IMR-90 (cell line): Measurements from ENCODE around the gene RASAL1.

Source experiments
- BHLHE40 ChIP-seq: fragments of 150-350 bp; IDR thresholded peaks from 2 replicates; pipeline ENCODE4 v1.6.1; 2016; ENCODE audit warnings: mild to moderate bottlenecking, low read depth, low read length
- CHD1 ChIP-seq: IDR thresholded peaks from 2 replicates; pipeline ENCODE4 v1.6.1; 2012; ENCODE audit warnings: low read depth, low read length, improper control_type of control experiment
- CTCF ChIP-seq: conservative IDR thresholded peaks from 2 replicates; pipeline ENCODE4 v1.5.1; 2012; ENCODE audit warnings: mild to moderate bottlenecking, low read depth, low read length, improper control_type of control experiment
- ELK1 ChIP-seq: fragments of 150-350 bp; IDR thresholded peaks from 2 replicates; pipeline ENCODE4 v1.6.1; 2016; ENCODE audit warnings: low read depth, mild to moderate bottlenecking, low read length, moderate library complexity, borderline replicate concordance
- POLR2A ChIP-seq: IDR thresholded peaks from 2 replicates; pipeline ENCODE4 v1.6.1; 2012; ENCODE audit warnings: mild to moderate bottlenecking, low read depth, low read length

- TF ChIP-seq CTCF (no peak), ELK1 (no peak), CHD1 (no peak), BHLHE40 (no peak), POLR2A (no peak)
These were observed 14.0 kb upstream of the RASAL1 start, which contains the start of gene CFAP73 for GRCh38 chr12:113149361-113150150.
